Measurements from ENCODE around the gene ELOB. TPM values are rescaled to one million over a fixed set of nuclear protein-coding genes. Genes with fewer than 3 reads are reported as not detected.

The ELOB gene
- total RNA-seq, 1 donor = 263 TPM

DNA sequence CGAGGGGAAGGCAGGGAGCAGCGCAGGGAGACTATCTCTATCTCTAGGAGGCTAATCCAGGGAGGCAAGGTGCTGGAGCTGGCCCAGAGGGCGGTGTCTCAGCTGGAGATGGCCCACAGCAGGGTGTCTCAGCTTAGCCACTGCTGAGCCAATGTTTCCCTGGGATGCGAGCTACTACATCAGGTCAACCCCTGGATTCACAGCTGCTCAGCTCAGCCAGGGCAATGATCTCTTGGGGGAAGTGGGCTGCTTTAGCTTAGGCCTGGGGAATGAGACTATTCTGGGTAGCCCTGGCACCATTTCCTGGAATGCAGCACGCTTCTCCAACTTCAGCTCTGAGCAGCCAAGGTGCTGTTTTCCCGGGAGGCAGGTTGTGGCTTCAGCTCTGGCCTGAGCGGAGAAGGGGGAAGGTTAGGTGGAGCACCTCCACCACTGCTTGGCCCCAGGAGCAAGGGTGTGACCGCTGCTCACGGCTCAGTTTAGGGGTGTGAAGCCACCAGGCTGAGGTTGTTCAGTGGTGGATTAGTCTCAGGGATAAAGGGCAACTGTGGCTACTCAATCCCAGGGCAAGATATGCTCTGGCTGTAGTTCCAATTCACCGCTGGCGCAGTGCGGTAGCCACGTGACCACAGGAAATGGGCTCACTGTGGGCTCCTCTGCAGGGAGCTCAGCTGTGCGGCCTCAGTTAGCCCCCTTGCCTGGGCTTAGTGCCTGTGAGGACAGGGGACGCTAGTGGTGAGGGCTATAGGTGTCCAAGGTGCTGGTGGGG lies 34.8 kb upstream of the ELOB start:
- DNase-seq (ENCODE audit: low read depth in 2 of 3, low spot score in 2 of 3) = no peak

DNA sequence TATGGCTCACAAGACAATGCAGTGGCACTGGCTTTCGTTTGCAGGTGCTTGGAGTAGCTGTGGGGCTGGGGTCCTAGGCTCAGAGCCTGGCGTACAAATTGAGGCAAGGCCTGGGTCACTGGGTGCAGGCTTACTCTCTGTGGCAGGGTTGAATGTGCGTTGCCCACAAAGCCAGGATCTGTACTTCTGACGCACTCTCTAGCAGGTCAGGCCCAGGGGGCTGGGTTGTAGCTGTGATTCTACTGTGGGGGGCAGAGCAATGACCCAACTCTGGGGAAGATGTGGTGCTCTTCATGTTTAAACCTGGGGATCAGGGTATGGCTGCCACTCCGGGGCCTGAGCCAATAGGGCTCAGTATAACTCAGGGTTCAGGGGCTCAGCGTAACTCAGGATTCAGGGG lies 33.6 kb upstream of the ELOB start:
- DNase-seq (ENCODE audit: low read depth in 2 of 3, low spot score in 2 of 3) = no peak

DNA sequence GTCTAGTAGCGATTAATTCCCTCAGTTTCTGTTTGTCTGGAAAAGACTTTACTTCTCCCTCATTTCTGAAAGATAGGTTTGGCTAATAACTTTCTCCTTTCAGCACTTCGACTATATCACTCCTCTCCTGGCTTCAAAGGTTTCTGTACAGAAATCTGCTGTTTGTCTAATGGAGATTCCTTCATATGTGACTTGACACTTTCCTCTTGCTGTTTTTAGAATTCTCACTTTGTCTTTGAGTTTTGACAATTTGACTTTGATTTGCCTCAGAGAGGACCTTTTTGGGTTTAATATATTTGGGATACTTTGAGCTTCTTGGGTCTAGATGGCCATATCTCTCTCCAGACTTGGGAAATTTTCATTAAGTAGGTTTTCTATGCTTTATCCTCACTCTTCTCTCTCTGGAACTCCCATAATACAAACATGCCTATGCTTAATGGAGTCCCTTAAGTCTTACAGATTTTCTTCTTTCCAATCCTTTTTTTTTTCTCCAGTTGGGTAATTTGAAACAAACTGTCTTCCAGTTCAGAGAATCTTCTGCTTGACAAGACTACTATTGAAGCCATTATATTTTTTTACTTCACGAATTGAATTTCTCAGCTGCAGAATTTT lies 32.2 kb upstream of the ELOB start:
- no peak for DNase-seq (ENCODE audit: low read depth in 2 of 3, low spot score in 2 of 3)

DNA sequence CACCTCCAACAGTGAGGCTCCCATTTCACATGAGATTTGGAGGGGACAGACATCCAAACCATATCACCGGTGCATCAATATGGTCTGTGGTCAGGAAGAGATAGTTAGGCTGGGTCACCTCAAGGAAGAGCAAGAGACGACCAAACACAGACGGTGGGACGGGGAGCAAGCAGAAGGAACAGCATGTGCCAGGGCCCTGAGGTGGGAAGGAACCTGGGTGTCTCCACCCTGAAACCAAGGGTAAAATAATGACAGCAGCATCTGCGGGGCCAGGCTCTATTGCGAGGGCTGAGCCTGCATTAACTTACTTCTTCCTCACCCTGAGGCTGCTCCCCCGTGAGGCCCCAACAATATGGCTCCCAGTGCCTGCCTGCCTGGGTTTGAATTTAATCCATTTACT lies 31.1 kb upstream of the ELOB start:
- DNase-seq (ENCODE audit: low read depth in 2 of 3, low spot score in 2 of 3) = no peak

DNA sequence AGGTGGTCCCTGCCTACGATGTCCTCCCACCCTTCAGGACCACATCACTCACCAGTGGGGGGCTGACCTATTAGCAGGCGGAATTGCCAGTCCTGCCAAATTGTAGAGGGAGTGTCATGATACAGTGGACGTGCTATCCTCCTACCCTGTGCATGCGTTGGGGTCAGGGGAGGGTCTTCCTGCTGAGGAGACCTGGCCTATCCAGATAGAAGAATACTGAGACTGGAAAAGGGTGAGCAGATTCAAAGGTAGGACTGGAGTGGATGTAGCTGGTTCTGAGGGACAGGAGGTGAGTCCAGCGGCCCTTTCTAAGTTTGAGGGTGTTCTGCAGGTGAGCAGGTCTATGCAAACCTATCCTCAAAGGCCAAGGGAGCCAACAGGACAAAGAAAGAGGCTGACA lies 29.2 kb upstream of the ELOB start:
- DNase-seq (ENCODE audit: low read depth in 2 of 3, low spot score in 2 of 3) = no peak

DNA sequence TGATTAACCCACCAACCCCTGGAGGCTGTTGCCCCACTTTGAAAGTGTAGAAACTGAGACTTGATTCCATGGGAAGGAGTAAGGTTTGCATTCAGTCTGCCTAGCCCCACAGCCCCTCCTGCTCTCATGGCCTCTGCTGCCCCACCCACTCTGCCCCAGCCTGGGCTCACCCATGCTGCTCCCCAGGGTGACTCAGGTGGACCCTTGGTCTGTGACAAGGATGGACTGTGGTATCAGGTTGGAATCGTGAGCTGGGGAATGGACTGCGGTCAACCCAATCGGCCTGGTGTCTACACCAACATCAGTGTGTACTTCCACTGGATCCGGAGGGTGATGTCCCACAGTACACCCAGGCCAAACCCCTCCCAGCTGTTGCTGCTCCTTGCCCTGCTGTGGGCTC lies 27.6 kb upstream of the ELOB start:
- DNase-seq (ENCODE audit: low read depth in 2 of 3, low spot score in 2 of 3) = no peak

DNA sequence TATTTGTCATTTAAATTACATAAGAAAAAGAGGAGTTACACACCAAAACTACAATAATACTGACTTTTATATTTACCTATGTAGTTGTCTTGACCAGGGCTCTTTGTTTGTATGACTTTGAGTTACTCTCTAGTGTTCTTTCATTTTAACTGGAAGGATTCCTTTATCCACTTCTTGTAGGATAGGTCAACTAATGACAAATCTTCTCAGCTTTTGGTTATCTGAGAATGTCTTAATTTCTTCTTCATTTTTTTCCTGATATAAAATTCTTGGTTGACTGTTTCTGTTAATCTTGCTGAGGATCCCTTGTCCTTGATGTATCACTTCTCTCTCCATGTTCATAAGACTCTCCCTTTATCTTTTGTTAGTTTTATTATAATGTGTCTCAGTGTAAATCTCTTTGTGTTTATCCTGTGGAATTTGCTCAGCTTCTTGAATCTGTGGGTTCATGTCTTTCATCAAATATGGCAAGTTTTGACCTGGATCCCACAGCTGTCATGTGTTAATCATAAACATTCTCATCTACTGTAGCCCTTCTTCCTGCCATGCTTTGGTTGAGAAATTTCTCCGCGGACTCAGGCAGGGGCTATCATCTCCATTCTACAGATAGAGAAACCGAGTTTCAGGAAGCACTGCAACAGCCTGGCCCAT lies 26.6 kb upstream of the ELOB start:
- no peak for DNase-seq (ENCODE audit: low read depth in 2 of 3, low spot score in 2 of 3)

DNA sequence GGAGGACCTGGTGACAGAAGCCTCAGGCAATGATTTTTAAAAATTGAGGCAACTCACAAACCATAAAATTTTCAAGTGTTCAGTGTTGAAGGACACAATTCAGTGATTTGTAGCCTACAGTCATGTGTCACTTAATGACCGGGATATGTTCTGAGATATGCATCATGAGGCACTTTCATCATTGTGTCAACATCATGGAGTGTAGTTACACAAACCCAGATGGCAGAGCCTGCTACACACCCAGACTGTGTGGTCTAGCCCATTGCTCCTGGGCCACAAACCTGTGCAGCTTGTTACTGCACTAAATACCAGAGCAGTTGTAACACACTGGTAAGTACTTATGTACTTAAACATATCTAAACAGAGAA lies 22.8 kb upstream of the ELOB start:
- DNase-seq (ENCODE audit: low read depth in 2 of 3, low spot score in 2 of 3) = no peak

DNA sequence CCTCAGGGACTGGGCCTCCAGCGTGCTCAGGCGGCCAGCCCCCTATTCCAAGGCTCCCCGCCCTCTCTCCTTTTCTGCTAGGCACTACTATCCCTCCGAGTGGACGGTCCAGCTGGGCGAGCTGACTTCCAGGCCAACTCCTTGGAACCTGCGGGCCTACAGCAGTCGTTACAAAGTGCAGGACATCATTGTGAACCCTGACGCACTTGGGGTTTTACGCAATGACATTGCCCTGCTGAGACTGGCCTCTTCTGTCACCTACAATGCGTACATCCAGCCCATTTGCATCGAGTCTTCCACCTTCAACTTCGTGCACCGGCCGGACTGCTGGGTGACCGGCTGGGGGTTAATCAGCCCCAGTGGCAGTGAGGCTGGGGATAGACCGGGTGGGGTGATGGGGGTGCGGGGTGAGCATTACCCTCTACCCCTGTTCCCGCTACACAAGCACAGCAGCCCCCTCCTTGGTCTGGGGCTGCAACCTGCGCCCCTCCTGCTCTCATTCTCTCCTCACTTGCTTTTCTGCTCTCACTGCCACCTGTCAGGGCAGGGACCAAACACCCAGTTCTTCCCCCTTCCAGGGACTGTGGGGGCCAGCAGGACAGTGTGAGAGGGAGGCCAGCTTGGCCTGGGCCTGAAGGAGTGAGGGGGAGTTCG lies 22.3 kb upstream of the ELOB start:
- no peak for DNase-seq (ENCODE audit: low read depth in 2 of 3, low spot score in 2 of 3)

DNA sequence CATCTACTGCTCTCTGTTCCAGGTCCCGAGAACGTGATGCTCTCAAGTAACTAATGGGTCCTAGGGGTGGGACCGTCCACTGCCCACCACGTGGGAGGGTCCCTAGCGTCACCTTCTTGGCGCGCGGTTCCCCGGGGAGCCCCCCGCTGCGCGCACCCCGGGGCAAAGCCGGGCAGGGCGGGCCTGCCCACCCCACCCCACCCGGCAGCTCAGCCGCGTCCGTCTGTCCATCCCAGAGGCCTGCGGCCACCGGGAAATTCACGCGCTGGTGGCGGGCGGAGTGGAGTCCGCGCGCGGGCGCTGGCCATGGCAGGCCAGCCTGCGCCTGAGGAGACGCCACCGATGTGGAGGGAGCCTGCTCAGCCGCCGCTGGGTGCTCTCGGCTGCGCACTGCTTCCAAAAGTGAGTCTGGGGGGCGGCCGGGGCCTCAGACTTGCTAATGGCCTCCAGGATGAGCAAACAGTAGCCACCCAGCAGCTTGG lies 21.7 kb upstream of the ELOB start:
- no peak for DNase-seq (ENCODE audit: low read depth in 2 of 3, low spot score in 2 of 3)

DNA sequence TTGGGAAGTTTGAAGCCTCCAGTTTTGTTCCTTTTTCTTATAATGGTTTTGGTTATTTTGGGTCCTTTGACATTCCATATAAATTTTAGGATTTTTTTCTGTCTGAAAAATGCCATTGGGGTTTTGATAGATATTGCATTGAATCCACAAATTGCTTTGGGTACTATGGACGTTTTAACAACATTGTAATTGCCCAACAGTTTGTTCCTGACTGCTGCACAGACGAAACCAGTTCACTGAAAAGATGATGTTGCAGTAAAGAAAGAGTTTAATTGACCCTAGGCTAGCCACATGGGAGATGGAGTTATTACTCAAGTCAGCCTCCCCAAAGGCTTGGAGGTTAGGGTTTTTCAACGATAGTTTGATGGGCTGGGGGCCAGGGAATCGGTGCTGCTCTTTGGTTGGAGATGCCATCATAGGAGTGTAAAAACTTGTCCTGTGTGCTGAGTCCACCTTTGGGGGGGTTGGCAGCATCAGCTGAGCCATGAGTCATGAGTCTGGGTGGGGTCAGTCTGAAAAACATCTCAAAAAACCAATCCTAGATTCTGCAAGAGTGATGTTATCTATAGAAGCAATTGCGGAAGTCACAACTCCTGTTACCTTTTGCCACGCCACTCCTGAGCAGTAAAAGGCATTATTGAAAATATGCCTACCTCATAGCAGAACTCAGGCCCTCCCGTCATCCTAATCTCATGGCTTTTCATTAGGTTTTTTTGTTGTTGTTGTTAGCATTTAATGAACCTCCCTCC lies 18.5 kb upstream of the ELOB start:
- no peak for DNase-seq (ENCODE audit: low read depth in 2 of 3, low spot score in 2 of 3)

DNA sequence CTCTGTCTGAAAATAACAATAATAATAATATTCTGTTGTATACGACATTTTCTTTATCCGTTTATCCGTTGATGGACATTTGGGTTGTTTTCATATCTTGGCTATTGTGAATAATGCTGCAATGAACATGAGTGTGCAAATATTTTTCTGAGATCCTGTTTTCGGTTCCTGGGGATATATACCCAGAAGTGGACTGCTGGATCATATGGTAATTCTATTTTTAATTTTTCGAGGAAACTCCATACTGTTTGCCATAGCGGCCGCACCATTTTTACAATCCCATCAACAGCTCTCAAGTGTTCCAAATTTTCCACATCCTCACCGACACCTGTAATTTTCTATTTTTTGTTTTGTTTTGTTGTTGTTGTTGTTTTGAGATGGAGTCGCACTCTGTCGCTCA lies 15.9 kb upstream of the ELOB start:
- DNase-seq (ENCODE audit: low read depth in 2 of 3, low spot score in 2 of 3) = no peak

DNA sequence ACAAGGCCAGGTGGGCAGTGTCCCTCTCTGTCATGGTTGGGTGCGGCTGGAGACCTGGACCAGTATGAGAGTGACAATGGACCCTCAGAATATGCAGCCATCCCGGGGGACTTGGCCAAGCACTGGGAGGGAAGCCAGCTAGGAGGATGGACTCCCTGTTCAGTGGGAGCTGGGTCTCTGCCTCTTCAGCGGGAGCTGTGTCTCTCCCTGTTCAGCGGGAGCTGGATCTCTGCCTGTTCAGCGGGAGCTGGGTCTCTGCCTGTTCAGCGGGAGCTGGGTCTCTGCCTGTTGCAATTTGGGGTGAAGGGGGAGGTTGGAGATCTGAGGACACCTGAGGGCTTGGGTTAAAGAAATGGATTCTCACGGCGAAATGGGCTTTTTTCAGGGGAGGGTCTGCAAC lies 14.1 kb upstream of the ELOB start:
- DNase-seq (ENCODE audit: low read depth in 2 of 3, low spot score in 2 of 3) = no peak

DNA sequence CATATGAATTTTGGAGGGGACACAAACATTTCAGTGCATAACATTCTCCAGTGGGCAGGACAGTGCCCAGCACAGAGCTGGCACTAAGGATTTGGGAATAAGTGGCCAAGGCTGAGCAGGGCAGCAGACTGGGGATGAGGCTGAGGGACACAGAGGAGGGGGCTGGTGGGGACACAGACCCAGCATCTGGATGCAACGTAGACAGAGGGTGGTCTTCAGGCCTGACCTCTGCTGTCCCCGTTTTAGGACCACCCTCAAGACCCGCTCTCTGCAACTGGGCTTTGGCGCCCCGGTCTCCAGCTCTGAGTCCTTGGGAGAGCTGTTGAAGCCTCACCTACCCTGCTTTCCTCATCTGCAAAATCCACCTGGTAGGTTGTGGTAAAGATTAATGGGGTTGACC lies 13.6 kb upstream of the ELOB start:
- DNase-seq (ENCODE audit: low read depth in 2 of 3, low spot score in 2 of 3) = no peak

DNA sequence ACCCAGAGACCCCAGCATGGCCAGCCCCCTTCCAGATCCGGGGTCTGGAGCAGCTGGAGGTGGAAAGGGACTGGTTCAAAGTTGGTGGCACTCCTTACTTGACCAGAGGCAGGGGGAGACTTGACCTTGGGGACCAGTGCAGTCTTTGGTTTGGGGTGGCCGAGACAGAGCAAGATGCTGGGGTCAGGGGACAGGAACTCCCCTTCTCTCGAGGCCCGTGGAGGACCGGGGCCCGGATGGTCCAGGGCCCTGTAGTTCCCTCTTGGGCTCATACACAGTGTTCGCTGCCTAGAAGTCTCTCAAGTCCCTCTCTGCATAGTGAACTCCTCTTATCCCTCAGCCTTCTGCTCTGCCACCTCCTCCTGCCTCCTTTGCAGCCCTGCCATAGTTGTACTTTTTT lies 10.9 kb upstream of the ELOB start:
- no peak for DNase-seq (ENCODE audit: low read depth in 2 of 3, low spot score in 2 of 3)

DNA sequence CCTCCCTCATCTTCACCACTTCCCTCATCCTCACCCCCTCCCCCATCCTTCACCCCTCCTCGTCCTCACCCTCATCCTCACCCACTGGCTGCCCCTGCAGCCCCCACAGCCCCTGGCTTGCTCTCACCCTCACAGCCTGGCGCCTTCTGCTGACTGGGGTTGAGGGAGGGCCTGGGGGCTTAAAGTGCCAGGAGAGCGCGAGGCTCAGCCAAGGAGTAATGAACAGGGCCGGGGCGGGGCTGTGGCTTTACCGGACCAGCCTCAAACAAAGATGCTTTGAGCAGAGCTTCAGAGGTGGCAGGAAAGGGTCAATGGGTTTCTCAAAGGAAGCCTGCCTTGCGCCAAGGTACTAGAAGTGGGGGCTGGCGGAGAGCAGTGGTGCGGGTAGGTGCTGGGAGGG lies 10.3 kb upstream of the ELOB start, which contains the start of gene PRSS33:
Gene PRSS33, minus strand, starts transcription at position 155 of the 400 bp plus-strand sequence. CDS start 1,013 bp downstream, outside the sequence.
- no peak for DNase-seq (ENCODE audit: low read depth in 2 of 3, low spot score in 2 of 3)

DNA sequence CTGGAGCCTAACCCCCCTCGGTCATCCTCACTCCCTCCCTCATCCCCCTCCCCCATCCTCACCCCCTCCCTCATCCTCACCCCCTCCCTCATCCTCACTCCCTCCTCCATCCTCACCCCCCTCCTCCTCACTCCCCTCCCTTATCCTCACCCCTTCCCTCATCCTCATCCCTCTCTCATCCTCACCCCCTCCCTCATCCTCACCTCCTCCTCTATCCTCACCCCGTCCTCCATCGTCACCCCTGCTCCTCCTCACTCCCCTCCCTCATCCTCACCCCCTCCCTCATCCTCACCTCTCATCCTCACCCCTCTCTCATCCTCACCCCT lies 9.7 kb upstream of the ELOB start:
- DNase-seq (ENCODE audit: low read depth in 2 of 3, low spot score in 2 of 3) = no peak

DNA sequence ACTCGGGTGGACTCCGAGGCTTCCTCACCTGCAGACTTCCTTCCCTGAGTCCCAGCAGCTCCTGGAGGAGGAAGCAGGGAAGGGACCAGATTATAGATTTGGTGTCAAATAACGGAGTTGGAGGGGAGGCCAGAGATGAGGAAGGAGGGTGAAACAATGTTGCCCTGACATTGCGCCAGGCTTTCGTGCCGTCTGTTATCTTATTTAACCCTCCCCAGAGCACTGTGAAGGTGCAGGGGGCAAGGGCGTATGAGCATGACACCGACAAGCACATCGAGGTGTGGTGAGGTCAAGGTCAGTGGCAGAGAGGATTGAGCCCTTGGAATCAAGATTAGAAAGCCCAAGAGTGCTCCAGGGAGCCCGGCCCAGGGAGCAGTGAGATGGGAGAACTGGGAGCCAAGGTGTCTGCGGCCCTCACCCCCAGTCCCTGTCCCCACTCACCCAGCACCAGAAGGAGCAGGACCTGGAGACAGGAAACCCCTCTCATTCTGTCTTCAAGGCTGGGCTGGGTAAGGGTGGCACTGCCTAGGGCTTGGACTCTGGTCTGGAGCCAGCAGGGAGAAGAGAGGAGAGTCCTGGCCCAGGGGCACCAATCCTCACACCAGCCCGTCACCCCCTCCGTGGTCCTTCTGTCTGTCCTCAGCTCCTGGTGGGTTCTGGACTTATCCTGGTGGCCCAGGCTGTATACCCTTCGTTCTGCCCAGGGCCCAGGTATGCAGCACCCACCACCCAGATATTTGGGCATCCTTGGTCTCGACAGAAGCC lies 9.2 kb upstream of the ELOB start:
- DNase-seq (ENCODE audit: low read depth in 2 of 3, low spot score in 2 of 3) = no peak

DNA sequence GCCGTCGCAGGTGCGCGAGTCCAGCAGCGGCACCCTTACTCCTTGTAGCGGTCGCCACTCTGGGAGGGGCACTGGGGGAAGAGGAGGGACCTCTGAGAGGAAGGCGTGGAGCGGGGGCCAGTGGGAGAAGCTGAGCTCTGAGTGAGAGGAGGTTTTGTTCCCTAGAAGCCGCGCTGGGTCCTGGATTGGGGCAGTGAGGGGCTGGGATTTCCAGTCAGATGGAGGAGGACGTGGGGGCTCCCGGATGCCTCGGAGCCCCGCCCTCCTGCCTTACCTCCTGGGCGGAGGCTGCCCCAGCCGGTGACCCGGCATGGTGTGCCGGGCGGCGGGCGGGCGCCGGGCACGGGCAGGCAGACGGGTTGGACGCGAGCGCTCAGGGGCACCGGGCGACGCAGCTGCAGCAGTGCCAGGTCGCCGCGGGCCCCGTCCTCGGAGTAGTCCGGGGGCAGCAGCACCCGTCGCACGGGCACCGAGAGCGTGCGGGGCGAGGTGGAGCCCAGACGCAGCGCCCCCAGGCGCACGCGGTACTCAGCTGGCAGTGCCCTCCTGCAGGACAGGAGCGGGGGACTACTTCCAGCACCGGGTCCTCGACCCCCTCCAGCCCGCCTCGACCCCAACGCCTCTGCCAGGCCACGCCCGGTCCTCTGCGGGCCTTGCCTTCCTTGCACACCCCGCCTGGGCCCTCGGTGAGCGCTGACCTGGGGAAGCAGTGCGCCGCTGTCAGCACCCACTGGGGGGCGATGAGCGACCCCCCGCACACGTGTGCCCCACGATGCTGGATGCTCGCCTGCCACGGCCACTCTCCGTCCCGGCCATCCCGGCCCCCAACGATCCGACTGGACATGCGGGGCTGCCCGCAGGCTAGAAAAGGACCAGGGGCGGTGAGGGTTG lies 8.3 kb upstream of the ELOB start:
- peak in 1 of 3 donors; percentile 20 for DNase-seq (ENCODE audit: low read depth in 2 of 3, low spot score in 2 of 3)
